ENCODE measurements around the gene KIAA2012.

DNA sequence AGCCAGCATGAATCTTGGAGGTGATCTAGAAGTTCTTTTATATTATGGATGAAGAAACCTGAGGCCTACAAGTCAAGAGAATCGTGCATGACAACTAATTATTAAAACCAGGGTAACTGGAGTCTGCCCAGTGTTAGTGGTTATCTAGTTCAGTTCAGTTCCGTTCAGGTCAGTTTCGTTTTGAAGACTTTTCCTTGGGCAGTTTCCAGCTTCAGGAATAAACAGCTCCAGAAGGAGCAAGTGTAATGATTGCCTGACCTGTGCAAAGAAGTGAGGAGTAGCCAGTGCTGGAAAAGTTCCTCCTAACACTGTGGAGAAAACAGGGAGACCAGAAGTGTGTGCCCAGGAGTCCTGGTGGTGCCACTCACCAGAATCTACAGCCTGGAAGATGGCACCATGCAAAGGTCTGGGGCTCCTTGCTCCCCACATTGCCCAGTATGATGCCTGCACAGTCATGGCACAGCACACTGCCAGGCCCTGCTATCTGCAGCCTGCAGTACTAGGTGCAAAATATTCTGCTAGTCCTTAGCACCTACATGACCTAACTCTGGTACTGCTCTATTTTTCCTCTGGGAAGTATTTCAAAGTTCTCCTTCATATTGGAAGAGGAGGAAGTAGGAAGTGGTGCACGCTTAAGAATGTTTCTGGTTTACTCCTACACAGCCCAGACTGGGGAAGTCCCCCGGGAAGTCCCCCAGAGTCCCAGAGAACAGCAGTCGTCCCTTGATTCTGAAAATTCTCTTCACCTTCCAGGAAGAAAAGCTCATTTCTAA is 99.6 kb downstream of the KIAA2012 start:
- TF ChIP-seq POLR2A (IDR thresholded peaks at IDR 0.05; ENCODE audit: low read length) (no peak), GATA1 (IDR thresholded peaks at IDR 0.05; ENCODE audit: low read depth, low read length) (no peak)

All from erythroblast (primary cell).